DOHH2 (cell line): ENCODE measurements around the gene PCMT1.

Experiments used
- H3F3A ChIP-seq: fragments of 200-600 bp; sonication (generic), shearing (Covaris generic); 2 replicates; pipeline ENCODE4 v1.6.0; 2016; ENCODE audit warnings: antibody characterized with exemption, mild to moderate bottlenecking; ENCODE audit not compliant: control insufficient read depth, insufficient read depth
- H3K27ac ChIP-seq: fragments of 200-600 bp; sonication (generic); 2 replicates; pipeline ENCODE4 v1.5.1; 2014; ENCODE audit warnings: low read depth, mild to moderate bottlenecking, low read length, moderate library complexity
- H3K27me3 ChIP-seq: fragments of 200-600 bp; sonication (generic); 2 replicates; pipeline ENCODE4 v1.6.1; 2014; ENCODE audit warnings: mild to moderate bottlenecking, low read length, mixed read lengths; ENCODE audit not compliant: control insufficient read depth
- H3K36me3 ChIP-seq: fragments of 200-600 bp; sonication (generic); 2 replicates; pipeline ENCODE4 v1.6.1; 2014; ENCODE audit warnings: mild to moderate bottlenecking, low read length, moderate library complexity, mixed read lengths; ENCODE audit not compliant: control insufficient read depth
- H3K4me1 ChIP-seq: fragments of 200-600 bp; sonication (generic); 2 replicates; pipeline ENCODE4 v1.6.1; 2014; ENCODE audit warnings: mild to moderate bottlenecking, low read length, mixed read lengths; ENCODE audit not compliant: control insufficient read depth
- H3K4me2 ChIP-seq: fragments of 200-600 bp; sonication (generic); 2 replicates; pipeline ENCODE4 v1.6.0; 2014; ENCODE audit warnings: mild to moderate bottlenecking, low read length, moderate library complexity
- H3K4me3 ChIP-seq: fragments of 200-600 bp; sonication (generic); 2 replicates; pipeline ENCODE4 v1.5.1; 2014; ENCODE audit warnings: mild to moderate bottlenecking, low read length, mixed read lengths
- H3K79me2 ChIP-seq: fragments of 200-600 bp; sonication (generic); 2 replicates; pipeline ENCODE4 v1.6.1; 2014; ENCODE audit warnings: mild to moderate bottlenecking, low read length, mixed read lengths; ENCODE audit not compliant: control insufficient read depth
- H3K9me2 ChIP-seq: fragments of 200-600 bp; sonication (generic); replicated peaks from 2 replicates; pipeline ENCODE4 v1.6.1; 2014; ENCODE audit warnings: mild to moderate bottlenecking, low read length, mixed read lengths; ENCODE audit not compliant: control insufficient read depth
- H3K9me3 ChIP-seq: fragments of 200-600 bp; sonication (generic); 2 replicates; pipeline ENCODE4 v1.6.1; 2014; ENCODE audit warnings: antibody characterized with exemption, low read length, mixed read lengths; ENCODE audit not compliant: control insufficient read depth, insufficient read depth
- H4K20me1 ChIP-seq: fragments of 200-600 bp; sonication (generic); 2 replicates; pipeline ENCODE4 v1.6.0; 2014; ENCODE audit warnings: low read depth, mild to moderate bottlenecking, antibody characterized with exemption, low read length, moderate library complexity; ENCODE audit not compliant: control insufficient read depth, insufficient read depth
- EZH2phosphoT487 ChIP-seq: fragments of 200-600 bp; sonication (generic); IDR thresholded peaks from 2 replicates; pipeline ENCODE4 v1.6.1; 2017; ENCODE audit warnings: borderline replicate concordance, mild to moderate bottlenecking, antibody characterized with exemption, low read length, moderate library complexity, mixed read lengths
- TF ChIP-seq, protein P1 (sequence below): fragments of 200-600 bp; sonication (generic); IDR thresholded peaks from one replicate; pipeline ENCODE4 v1.5.1; 2014; ENCODE audit warnings: antibody characterized with exemption, mild to moderate bottlenecking, low read depth, low read length; ENCODE audit not compliant: poor library complexity, severe bottlenecking

The PCMT1 gene

GRCh38 chr6:149806127-149806526 is 56.6 kb downstream of the PCMT1 start:
- Histone ChIP-seq H3K4me2 (no peak overlapping the region), H3K36me3 (peaks cover 31% of the 10 kb centered on the region)

DNA sequence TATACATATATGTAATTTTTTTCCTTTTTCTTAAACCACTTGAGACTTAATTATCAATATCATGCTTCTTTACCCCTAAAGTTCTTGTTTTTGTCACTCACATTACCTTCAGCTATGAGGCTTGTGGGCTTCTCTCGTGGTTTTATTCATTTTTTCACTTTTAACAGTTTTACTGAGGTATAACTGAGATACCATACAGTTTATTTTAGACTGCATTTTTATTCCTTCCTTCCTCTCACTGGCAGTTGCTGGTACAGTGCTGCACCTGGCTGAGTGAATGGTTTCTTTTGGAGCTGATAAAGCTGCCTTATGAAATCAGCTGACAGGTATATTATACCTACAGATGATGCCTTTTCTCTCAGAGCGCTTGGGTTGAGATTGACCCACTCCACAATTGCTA is 60.3 kb downstream of the PCMT1 start:
- Histone ChIP-seq H3K79me2 (no peaks in the 10 kb centered on the region), H3K27me3 (no peaks in the 10 kb centered on the region), H3K4me1 (peaks cover 10% of the 10 kb centered on the region), H3F3A (peaks cover 6% of the 10 kb centered on the region; the same call in 1 of the 2 replicates), H3K4me2 (no peak overlapping the region), H3K9me3 (no peaks in the 10 kb centered on the region), H3K36me3 (peaks cover 26% of the 10 kb centered on the region), H3K4me3 (no peak overlapping the region), H3K27ac (no peak overlapping the region), H3K9me2 (no peaks in the 10 kb centered on the region), H4K20me1 (no peaks in the 10 kb centered on the region)
- no peak for TF ChIP-seq EZH2phosphoT487
- TF ChIP-seq, protein P1, sequence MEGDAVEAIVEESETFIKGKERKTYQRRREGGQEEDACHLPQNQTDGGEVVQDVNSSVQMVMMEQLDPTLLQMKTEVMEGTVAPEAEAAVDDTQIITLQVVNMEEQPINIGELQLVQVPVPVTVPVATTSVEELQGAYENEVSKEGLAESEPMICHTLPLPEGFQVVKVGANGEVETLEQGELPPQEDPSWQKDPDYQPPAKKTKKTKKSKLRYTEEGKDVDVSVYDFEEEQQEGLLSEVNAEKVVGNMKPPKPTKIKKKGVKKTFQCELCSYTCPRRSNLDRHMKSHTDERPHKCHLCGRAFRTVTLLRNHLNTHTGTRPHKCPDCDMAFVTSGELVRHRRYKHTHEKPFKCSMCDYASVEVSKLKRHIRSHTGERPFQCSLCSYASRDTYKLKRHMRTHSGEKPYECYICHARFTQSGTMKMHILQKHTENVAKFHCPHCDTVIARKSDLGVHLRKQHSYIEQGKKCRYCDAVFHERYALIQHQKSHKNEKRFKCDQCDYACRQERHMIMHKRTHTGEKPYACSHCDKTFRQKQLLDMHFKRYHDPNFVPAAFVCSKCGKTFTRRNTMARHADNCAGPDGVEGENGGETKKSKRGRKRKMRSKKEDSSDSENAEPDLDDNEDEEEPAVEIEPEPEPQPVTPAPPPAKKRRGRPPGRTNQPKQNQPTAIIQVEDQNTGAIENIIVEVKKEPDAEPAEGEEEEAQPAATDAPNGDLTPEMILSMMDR, result no peak

More at GRCh38 chr6:149806127-149806526, 56.6 kb downstream of the PCMT1 start:
- no peaks in the 10 kb centered on the region for H3K79me2 ChIP-seq
- H3K4me1 ChIP-seq, result 0 out of 2 replicates have a peak, but pooled peaks cover 3% of the 10 kb centered on the region
- no peaks in the 10 kb centered on the region for H3K9me3 ChIP-seq
- H4K20me1 ChIP-seq, result no peaks in the 10 kb centered on the region
- no peak overlapping the region for H3K27ac ChIP-seq
- H3K9me2 ChIP-seq, result no peaks in the 10 kb centered on the region
- H3K4me3 ChIP-seq, result no peak overlapping the region
- H3K27me3 ChIP-seq, result no peaks in the 10 kb centered on the region
- TF ChIP-seq, protein P1, result no peak
- TF ChIP-seq EZH2phosphoT487, result no peak
- peaks cover 6% of the 10 kb centered on the region; the same call in 1 of the 2 replicates for H3F3A ChIP-seq

- H3K36me3 ChIP-seq, result peaks cover 20% of the 10 kb centered on the region
- peaks cover 7% of the 10 kb centered on the region for H3K4me1 ChIP-seq
- no peaks in the 10 kb centered on the region for H3K27me3 ChIP-seq
- no peak overlapping the region for H3K4me2 ChIP-seq
- 0 out of 2 replicates have a peak, but pooled peaks cover 10% of the 10 kb centered on the region for H3F3A ChIP-seq
- no peaks in the 10 kb centered on the region for H4K20me1 ChIP-seq
- TF ChIP-seq, protein P1, result no peak
- no peaks in the 10 kb centered on the region for H3K9me2 ChIP-seq
- no peaks in the 10 kb centered on the region for H3K9me3 ChIP-seq
- no peak overlapping the region for H3K4me3 ChIP-seq
- H3K79me2 ChIP-seq, result no peaks in the 10 kb centered on the region
- no peak overlapping the region for H3K27ac ChIP-seq
These were observed 63.8 kb downstream of the PCMT1 start for GRCh38 chr6:149813351-149813750.
